Measurements from ENCODE around the gene GMNN.

GRCh38 chr6:24761193-24761835 is 13.4 kb upstream of the GMNN start:
- TF ChIP-seq POLR2AphosphoS5 (IDR thresholded peaks at IDR 0.05; ENCODE audit: borderline replicate concordance, low read depth, low read length) (no peak), EZH2 (IDR thresholded peaks at IDR 0.05) (no peak), FOXP2 (optimal IDR thresholded peaks at IDR 0.05; ENCODE audit: control extremely low read depth, extremely low read length, insufficient read depth) (no peak)

All from SK-N-MC (cell line).